Erythroblast (primary cell): Measurements from ENCODE around the gene RIN3.

ENCODE experiments used
- GATA1 ChIP-seq: IDR thresholded peaks from 2 replicates; pipeline ENCODE4 v1.6.1; 2011; ENCODE audit warnings: low read depth, mild to moderate bottlenecking, control low read depth, low read length, moderate library complexity
- POLR2A ChIP-seq: IDR thresholded peaks from 2 replicates; pipeline ENCODE4 v1.6.1; 2011; ENCODE audit warnings: mild to moderate bottlenecking, low read length

DNA sequence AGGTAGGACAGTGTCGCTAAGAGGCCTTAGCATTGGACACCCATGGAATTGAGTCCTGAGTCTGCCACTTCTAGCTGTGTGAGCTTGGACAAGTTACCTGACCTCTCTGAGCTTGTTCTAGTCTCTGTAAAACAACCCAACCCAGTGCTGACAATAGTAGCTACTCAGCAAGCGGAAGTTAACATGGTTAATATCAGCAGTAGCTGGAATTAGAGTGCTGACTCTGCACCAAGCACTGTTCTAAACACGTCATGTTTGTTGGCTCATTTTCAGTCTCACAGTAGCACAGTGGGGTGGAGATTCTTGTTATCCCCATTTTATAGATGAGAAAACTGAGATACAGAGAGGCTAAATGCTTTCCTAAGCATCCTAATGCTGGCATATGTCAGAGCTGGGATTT lies 47.5 kb upstream of the RIN3 start:
- no peak for TF ChIP-seq POLR2A
- no peak for TF ChIP-seq GATA1
